Keratinocyte (primary cell): ENCODE results near the gene AADACL3. TPM values are rescaled to one million over a fixed set of nuclear protein-coding genes. Genes with fewer than 3 reads are reported as not detected.

ENCODE experiments used
- DNase-seq: peaks from one replicate; pipeline ENCODE4 v3.0.0-alpha.2; 2011; ENCODE audit warnings: low read depth, missing footprints, low spot score
- FAIRE-seq: peaks from 2 replicates; lab custom pipeline; 2011; peaks lifted over from hg19 to GRCh38; lab: Jason Lieb, UNC
- H2AFZ ChIP-seq: 2 replicates; pipeline ENCODE4 v1.6.0; 2012; ENCODE audit warnings: low read length, control low read depth, inconsistent platforms; ENCODE audit not compliant: control insufficient read depth
- H3K27ac ChIP-seq: 2 replicates; pipeline ENCODE4 v1.5.1; 2011; ENCODE audit warnings: low read length; ENCODE audit not compliant: control insufficient read depth, insufficient read depth
- H3K27me3 ChIP-seq: 3 replicates; pipeline ENCODE4 v1.6.0; 2011; ENCODE audit warnings: low read length; ENCODE audit not compliant: control insufficient read depth, insufficient read depth; ENCODE audit errors: extremely low read depth
- H3K36me3 ChIP-seq, 2 experiments: 2 replicates in 1 of 2; 3 replicates in 1 of 2; pipeline ENCODE4 v1.5.1; 2011; ENCODE audit warnings: low read length in 2 of 2, mild to moderate bottlenecking in 1 of 2; ENCODE audit not compliant: control insufficient read depth in 2 of 2, insufficient read depth in 2 of 2; ENCODE audit errors: extremely low read depth in 1 of 2
- H3K4me1 ChIP-seq: 3 replicates; pipeline ENCODE4 v1.5.1; 2011; ENCODE audit warnings: low read length; ENCODE audit not compliant: control insufficient read depth, insufficient read depth; ENCODE audit errors: extremely low read depth
- H3K4me2 ChIP-seq: 3 replicates; pipeline ENCODE4 v1.6.0; 2011; ENCODE audit warnings: low read depth, low read length; ENCODE audit not compliant: control insufficient read depth, insufficient read depth; ENCODE audit errors: extremely low read depth
- H3K4me3 ChIP-seq, 3 experiments: fragments of 200-600 bp in 1 of 3; sonication (generic) in 1 of 3; 2 replicates in 2 of 3; 3 replicates in 1 of 3; pipeline ENCODE4 v1.5.1; 2011 to 2016; ENCODE audit warnings: low read length in 3 of 3, mild to moderate bottlenecking in 3 of 3, control low read depth in 2 of 3, inconsistent platforms in 1 of 3, low read depth in 1 of 3, mixed read lengths in 1 of 3, mixed run types in 1 of 3, moderate library complexity in 1 of 3; ENCODE audit not compliant: control insufficient read depth in 2 of 3, insufficient read depth in 2 of 3; ENCODE audit errors: extremely low read depth in 1 of 3
- H3K79me2 ChIP-seq: 2 replicates; pipeline ENCODE4 v1.6.0; 2012; ENCODE audit warnings: low read length; ENCODE audit not compliant: control insufficient read depth, insufficient read depth
- H3K9ac ChIP-seq: 3 replicates; pipeline ENCODE4 v1.6.0; 2011; ENCODE audit warnings: low read length; ENCODE audit not compliant: control insufficient read depth, insufficient read depth; ENCODE audit errors: extremely low read depth
- H3K9me1 ChIP-seq: 3 replicates; pipeline ENCODE4 v1.6.0; 2011; ENCODE audit warnings: low read length; ENCODE audit not compliant: control insufficient read depth, insufficient read depth; ENCODE audit errors: extremely low read depth
- H3K9me3 ChIP-seq: 2 replicates; pipeline ENCODE4 v1.5.1; 2012; ENCODE audit warnings: low read depth, low read length; ENCODE audit not compliant: control insufficient read depth
- H4K20me1 ChIP-seq: 3 replicates; pipeline ENCODE4 v1.6.0; 2011; ENCODE audit warnings: low read length; ENCODE audit not compliant: control insufficient read depth, insufficient read depth; ENCODE audit errors: extremely low read depth
- CTCF ChIP-seq, 3 experiments: IDR thresholded peaks in 1 of 3; conservative IDR thresholded peaks in 1 of 3; optimal IDR thresholded peaks in 1 of 3; 2 replicates in 2 of 3; 3 replicates in 1 of 3; pipeline versions ENCODE3 to v1.5.1; 2011; ENCODE audit warnings: low read length in 3 of 3, mild to moderate bottlenecking in 3 of 3, moderate library complexity in 2 of 3, control low read depth in 1 of 3, inconsistent platforms in 1 of 3; ENCODE audit not compliant: insufficient read depth in 2 of 3; ENCODE audit errors: extremely low read depth in 1 of 3
- EZH2 ChIP-seq: IDR thresholded peaks from one replicate; pipeline ENCODE4 v1.6.1; 2012; ENCODE audit warnings: inconsistent platforms, mild to moderate bottlenecking, low read length, moderate library complexity
- dilution Hi-C: fragments of 300-500 bp; cut with MboI; formaldehyde crosslinking; loops from one replicate; pipeline ENCODE4 v1.7.0; 2020; ENCODE audit warnings: low sequenced_read_pairs; ENCODE audit not compliant: extremely low pct_ligation_motif_present
- polyA plus RNA-seq, 5 experiments: library from polyadenylated mRNA; depleted of rRNA in 3 of 5; stranded (reverse) in 3 of 5; stranded (forward) in 1 of 5; unstranded in 1 of 5; fragments of >200 nt; gene quantifications; 1 replicate in 1 of 5; 2 replicates in 3 of 5; 3 replicates in 1 of 5; pipeline versions ENCODE4 v1.2.1 to v1.2.3, GENCODE V29; 2011 to 2012; ENCODE audit warnings: missing spikeins in 2 of 5, low read depth in 1 of 5, low replicate concordance in 1 of 5

AADACL3 gene
- polyA plus RNA-seq, 1 donor (not counting 4 experiments of a cell fraction or from before 2014, with no cell fraction given), result 0.03 TPM

- Histone ChIP-seq H3K4me2 (no peak within 1 kb of the TSS), H3K36me3 (no peaks in the 10 kb centered on the region), H3K27me3 (no peaks in the 10 kb centered on the region), H3K4me3 (no peak within 1 kb of the TSS), H3K9me1 (no peaks in the 10 kb centered on the region), H3K4me1 (no peaks in the 10 kb centered on the region), H3K9me3 (no peaks in the 10 kb centered on the region), H4K20me1 (no peaks in the 10 kb centered on the region), H3K27ac (no peak within 1 kb of the TSS), H2AFZ (no peak within 1 kb of the TSS), H3K79me2 (no peaks in the 10 kb centered on the region), H3K9ac (no peak within 1 kb of the TSS)
- dilution Hi-C loops, result no loop called here
- no peak for TF ChIP-seq CTCF (optimal IDR thresholded peaks at IDR 0.05 in 1 of 3, IDR thresholded peaks at IDR 0.05 in 1 of 3, conservative IDR thresholded peaks at IDR 0.05 in 1 of 3; ENCODE audit: extremely low read depth in 1 of 3, insufficient read depth in 2 of 3, low read length in 3 of 3)
- no peak for TF ChIP-seq EZH2
- no peak for DNase-seq
- no peak for FAIRE-seq
Observed at GRCh38 chr1:12745992-12746323, 30.0 kb downstream of the AADACL3 start, which contains the start of gene CFAP107. CFAP107 (plus strand) TSS chr1:12746200; CDS start chr1:12746431, 231 bp downstream.

- H3K27ac ChIP-seq, result no peak overlapping the region
- no peak overlapping the region for H3K9ac ChIP-seq
- H3K4me2 ChIP-seq, result no peak overlapping the region
- FAIRE-seq (no peak), DNase-seq (no peak)
- H3K9me3 ChIP-seq, result no peaks in the 10 kb centered on the region
- no peaks in the 10 kb centered on the region for H3K36me3 ChIP-seq
- no peak overlapping the region for H3K4me3 ChIP-seq
- no peak overlapping the region for H2AFZ ChIP-seq
- no peaks in the 10 kb centered on the region for H4K20me1 ChIP-seq
- TF ChIP-seq CTCF (optimal IDR thresholded peaks at IDR 0.05 in 1 of 3, IDR thresholded peaks at IDR 0.05 in 1 of 3, conservative IDR thresholded peaks at IDR 0.05 in 1 of 3; ENCODE audit: extremely low read depth in 1 of 3, insufficient read depth in 2 of 3, low read length in 3 of 3) (no peak), EZH2 (no peak)
- H3K79me2 ChIP-seq, result no peaks in the 10 kb centered on the region
- dilution Hi-C loops, result no loop called here
- H3K27me3 ChIP-seq, result no peaks in the 10 kb centered on the region
- H3K4me1 ChIP-seq, result no peaks in the 10 kb centered on the region
- H3K9me1 ChIP-seq, result no peaks in the 10 kb centered on the region
Observed at GRCh38 chr1:12748778-12749355, 33.0 kb downstream of the AADACL3 start.
